Colon (tissue), 2 donors: Measurements from ENCODE around the gene CRYL1.
"Not testable (repeated sequence)": the region's sequence is repeated elsewhere in the genome, so short reads cannot be mapped to it uniquely, and the experiment has no call there.

ENCODE experiments used
- FAIRE-seq: peaks from 2 replicates; lab custom pipeline; 2012; peaks lifted over from hg19 to GRCh38; lab: Jason Lieb, UNC
- donor health status: control.
- donor health status: control.

CRYL1 gene

DNA sequence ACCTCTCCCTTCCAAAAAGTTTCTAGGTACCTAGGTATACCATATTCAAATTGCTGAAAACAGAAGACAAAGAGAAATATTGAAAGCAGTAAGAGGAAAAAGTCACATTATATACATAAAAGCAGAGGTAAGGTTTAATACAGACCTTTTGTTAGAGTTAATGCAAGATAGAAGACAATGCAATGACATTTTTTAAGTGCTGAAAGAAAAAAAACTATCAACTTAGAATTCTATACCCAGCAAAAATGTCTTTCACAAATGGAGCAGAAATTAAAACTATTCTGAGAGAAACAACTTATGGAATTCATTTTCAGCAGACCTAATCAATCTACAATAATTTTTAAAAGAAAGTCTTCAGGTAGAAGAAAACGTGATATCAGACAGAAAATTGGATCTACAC is 77.2 kb downstream of the CRYL1 start:
- FAIRE-seq, result no peak

DNA sequence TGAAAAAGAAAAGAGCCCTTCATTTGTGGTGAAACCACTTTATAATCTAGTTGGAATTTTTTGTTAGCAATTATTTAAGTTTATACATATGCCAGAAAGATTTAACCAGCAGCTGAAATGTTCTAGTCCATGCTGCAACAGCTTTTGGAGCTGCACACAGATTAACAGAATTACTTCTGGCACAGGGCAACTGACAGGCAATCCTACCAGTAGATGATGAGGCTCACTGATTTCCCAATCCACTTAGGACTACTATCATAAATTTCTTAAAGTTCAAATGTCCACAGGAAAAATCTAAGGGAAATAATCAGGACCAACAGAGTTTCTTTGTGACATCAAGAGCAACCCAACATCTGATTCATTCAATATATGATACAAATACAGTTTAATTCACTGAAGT is 78.8 kb downstream of the CRYL1 start:
- FAIRE-seq, result no peak

DNA sequence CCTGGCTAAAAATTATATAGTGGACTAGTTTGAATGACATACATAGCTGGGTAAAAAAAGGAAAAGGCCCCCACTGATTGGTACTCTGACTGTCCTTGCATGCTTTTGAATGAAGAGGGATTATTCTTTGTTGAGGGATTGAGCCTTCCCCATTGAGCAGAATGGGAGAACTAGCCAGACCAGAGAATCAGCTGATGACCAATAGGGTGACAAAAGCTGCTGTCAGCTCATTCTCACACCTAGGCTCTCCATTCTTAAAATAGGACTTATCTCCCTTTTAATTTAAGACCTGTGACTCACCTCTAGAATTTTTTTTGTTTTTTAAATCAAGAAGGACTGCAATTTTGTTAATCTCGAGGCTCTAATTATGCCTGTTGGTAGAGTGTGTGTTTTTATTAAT is 79.3 kb downstream of the CRYL1 start:
- FAIRE-seq, result no peak

- FAIRE-seq, result no peak
These were observed 82.8 kb downstream of the CRYL1 start for GRCh38 chr13:20442798-20443381.

DNA sequence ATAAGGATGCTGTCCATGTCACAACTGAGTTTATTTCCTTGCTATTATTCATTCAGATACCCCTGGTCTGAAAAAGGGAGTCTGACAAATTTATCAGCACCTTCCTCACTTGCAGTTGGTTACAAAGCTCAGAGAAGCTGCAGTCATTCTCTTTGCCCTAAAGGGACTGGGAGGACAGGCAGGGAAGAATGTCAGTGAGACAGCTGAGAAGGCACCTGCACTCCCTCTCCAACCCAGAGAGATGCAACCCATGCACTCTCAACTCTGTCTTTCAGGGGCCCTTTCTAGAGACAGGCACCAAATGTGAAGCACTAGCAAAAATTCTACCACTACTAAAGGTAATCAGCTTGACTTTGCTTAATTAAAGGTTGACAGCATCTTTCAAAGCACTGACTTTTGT is 83.3 kb downstream of the CRYL1 start:
- no peak for FAIRE-seq

DNA sequence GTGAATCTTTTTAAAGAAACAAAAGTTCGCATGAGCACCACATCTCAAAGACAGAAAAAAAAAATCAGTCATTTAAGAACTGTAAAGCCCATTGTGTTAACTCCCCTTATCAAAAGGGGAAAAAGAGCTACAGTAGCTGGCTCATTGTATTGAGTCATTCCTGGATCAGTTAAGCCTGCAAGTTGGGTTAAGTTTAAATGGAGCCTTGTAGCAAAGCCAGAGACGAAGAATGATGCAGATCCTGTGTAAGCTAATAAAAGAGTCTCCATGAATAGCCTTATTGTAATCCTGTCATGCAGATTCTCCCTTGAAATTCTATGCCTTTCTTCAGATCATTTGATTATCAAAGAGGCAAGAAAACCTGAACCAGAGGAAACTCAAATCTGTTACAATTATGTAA is 83.8 kb downstream of the CRYL1 start:
- no peak for FAIRE-seq

- no peak for FAIRE-seq
These were observed 84.6 kb downstream of the CRYL1 start for GRCh38 chr13:20441056-20441455.

- FAIRE-seq, result no peak
These were observed 86.4 kb downstream of the CRYL1 start for GRCh38 chr13:20439261-20439660.

DNA sequence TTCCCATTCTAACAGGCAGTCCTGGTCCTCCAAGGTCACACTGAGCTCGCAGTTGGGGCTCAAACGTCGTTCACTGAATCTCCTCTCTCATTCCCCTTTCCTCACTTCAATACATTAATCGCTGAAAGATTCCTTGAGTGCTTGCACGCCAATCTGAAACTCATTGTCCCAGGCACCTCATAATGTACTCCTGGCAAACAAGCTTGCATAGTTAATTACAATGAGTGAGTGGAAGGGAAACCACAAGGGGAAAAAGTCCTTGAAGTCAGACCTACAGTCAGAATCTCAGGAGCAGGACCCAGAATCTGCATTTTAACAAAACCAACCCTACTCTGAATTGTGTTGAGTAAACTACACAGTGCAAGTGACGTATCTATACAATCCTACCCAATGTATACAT is 86.9 kb downstream of the CRYL1 start:
- FAIRE-seq, result no peak

- FAIRE-seq, result no peak
These were observed 89.2 kb downstream of the CRYL1 start for GRCh38 chr13:20436505-20436904.

GRCh38 chr13:20435616-20436368 is 89.9 kb downstream of the CRYL1 start:
- FAIRE-seq, result no peak

DNA sequence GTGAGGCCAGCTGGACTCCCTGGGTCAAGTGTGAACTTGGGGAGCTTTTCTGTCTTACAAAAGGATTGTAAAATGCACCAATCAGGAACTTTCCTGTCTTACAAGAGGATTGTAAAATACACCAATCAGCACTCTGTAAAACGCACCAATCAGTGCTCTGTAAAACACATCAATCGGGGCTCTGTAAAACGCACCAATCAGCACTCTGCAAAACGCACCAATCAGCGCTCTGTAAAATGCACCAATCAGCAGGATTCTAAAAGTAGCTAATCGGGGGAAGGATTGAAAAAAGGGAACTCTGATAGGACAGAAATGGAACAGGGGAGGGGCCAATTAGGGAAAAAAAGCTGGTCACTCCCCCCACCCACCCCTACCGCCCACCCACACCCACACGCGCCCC is 91.4 kb downstream of the CRYL1 start:
- FAIRE-seq, result not testable (repeated sequence)

DNA sequence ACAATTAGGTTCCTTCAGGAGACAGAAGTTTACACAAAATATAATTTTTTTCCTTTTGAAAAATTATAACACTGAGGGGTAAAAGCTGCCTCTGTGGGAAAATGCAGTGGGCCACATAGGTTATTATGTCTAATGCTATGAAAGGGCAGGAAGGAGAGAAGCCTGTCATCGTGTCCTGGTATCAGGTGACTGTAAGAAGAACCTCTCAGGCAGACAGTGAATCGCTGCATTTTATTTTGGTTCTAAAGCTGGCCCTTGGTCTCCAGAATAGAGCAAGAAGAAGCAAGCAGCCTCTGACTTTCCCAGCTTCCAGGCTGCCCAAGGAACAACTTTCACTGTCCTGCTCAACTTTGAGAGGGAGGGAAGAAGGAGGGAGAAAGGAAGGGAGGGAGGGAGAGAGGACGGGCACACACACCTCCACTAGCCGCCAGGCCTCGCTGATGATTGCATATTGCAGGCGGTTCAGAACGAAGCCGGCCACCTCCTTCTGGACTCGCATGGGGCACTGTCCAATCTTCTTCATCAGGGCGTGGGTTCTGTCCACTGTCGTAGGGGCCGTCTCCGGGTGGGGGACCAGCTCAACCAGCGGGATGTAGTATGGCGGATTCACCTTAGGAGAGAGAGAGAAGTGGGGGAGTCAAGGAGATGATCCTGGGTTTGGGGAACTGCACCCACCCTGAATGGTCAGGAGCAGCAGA is 93.8 kb downstream of the CRYL1 start:
- FAIRE-seq, result no peak

DNA sequence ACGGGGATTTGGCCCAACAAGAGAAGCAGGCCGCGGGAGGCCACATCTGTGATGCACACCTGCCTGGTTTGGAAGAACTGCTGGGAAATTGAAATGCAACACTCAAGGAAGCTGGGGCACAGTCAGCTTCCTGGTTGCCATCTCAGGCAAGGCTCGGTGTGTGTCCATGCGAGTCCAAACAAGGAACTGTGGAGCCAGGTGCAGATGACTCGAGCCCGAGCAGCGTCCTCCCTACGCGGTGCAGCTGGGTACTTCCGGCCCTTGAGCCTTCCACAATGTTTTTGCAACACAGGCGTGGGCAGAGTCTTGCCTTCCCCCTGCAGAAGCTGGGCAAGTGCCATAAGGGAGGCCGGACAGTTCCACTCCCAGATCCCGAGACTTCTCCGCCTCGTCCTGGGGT is 94.6 kb downstream of the CRYL1 start:
- no peak for FAIRE-seq

DNA sequence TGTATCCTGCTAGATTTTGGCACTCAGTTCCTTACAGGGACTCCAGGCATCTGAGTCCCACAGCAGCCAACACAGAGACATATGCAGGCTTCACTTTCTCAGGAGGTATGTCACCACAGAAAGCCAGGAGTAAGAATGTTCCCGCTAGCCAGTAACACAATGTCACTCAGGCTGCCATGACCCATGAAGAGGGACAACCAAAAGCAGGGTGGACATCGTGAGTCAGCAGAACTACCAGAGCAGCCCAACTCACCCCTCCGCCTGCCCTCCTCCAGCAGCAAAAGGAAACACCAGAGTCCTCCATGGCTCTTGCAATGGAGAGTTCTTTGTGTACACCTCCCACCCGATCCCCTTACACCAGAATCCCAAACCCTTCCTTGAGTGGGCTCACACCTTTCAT is 95.4 kb downstream of the CRYL1 start:
- no peak for FAIRE-seq

DNA sequence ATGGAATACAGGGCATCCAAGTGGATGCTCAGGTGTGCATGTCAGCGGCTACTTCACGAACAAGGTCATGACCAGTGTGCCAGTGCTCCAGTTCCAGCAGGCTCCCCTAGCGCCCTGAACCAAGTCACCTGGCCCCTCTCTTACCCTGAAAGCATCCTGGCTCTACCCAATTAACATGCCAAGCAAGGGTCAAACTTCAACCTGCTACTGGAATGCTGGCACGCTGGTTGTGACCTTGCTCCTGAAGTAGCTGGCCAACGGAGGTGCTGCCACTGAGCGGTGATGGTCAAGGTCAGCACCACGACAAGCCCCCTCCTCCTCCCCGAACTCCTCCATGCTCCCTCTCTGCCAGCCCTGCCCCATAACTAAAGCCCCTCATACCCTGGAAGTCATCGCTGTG is 96.0 kb downstream of the CRYL1 start:
- no peak for FAIRE-seq

- FAIRE-seq, result no peak
These were observed 96.7 kb downstream of the CRYL1 start for GRCh38 chr13:20428666-20429644.

DNA sequence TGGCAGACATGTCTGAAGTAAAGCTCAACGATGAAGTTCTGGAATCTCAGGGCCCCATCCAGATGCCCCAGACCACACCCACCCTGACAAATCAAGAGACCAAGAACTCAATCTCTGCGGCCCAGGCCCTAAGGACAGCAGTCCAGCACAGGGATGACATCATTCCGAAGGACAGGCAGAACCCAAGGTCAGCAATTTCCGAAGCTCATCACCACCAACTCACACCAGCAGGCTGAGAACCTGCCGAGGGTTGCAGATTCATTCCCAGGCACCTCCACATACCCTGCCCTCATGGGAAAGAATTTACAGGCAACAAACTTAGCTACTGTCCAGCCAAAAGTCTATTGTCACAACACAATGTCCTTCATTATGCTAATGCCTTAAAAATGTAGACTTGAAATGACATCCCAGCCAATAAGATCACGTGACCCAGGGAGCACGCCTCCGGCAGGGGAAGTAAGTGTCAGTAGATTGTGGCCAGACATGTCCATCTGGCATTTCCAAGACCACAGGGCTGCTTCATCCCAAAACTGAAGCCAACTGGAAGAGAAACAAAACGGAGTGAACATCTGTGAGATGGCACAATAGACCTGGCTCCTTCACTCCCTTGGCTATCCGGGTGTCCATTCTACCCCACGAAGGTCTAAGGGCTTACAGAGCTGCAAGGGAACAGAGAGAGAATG is 98.8 kb downstream of the CRYL1 start:
- FAIRE-seq, result no peak

DNA sequence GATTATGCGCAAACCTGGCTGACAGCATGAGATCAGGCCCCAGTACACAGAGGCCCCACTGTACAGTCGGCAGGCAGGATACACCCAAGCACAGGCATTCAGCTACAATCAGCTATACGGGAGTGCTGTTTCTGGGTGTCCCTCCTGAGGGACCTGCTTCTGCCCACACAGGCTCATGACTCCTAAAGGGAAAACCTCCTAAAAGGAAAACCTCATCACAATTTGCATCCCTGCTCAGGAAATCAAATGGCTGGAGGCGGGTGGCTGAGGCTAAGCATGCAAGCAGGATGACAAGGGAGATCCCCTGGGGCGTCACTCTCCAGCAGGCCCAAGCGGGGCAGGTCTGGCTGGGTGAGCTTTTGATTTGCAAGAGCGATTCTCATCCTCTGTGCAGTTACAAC is 99.8 kb downstream of the CRYL1 start:
- no peak for FAIRE-seq

- FAIRE-seq, result no peak
These were observed 100.7 kb downstream of the CRYL1 start for GRCh38 chr13:20424949-20425348.

DNA sequence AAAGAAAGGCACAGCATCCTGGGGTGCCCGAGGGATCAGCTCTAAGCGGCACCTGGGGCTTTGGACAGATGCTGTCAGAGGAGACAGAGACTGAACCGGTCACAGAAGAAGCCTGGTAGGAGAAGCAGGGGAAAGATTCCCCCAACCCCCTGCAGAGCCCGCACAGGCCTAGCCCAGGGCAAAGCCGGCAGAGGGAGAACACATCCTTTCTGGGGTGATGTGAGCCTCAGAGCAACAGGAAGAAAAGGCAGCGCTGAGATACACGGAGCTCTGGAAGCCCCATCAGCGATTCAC is 101.2 kb downstream of the CRYL1 start:
- no peak for FAIRE-seq

DNA sequence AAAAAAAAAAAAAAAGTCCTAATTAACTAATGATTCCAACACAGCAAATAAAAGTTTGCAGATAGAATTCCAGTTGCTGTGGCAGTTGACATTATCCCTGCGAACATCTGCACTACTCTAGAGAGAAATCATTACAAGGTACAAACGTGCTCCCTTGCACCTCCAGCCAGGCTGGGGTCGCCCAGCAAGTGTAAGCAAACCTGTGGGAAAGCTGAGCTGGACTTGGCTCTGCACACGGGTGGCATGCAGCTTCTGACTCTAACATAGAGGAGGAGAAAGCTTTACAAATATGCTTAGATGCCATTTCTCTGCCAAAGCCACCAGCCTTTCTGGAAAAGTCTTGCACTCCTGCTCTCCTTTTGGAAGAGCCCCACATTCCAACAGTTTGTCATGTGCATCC is 103.3 kb downstream of the CRYL1 start:
- FAIRE-seq, result no peak
